Mammary epithelial cell (primary cell): ENCODE results near the gene NCKAP5L.

Experiments
- CTCF ChIP-seq, 2 donors: IDR thresholded peaks in 1 of 2; conservative IDR thresholded peaks in 1 of 2; 2 replicates each; pipeline ENCODE4 v1.5.1; 2011 to 2012; ENCODE audit warnings: inconsistent platforms in 2 of 2, low read length in 2 of 2, mild to moderate bottlenecking in 2 of 2, control low read depth in 1 of 2, low read depth in 1 of 2; ENCODE audit not compliant: insufficient read depth in 1 of 2; ENCODE audit errors: extremely low read depth in 1 of 2
- EZH2 ChIP-seq: IDR thresholded peaks from 2 replicates; pipeline ENCODE4 v1.6.1; 2012; ENCODE audit warnings: low read length, inconsistent platforms, borderline replicate concordance

- TF ChIP-seq CTCF (conservative IDR thresholded peaks at IDR 0.05 in 1 of 2, IDR thresholded peaks at IDR 0.05 in 1 of 2; ENCODE audit: extremely low read depth in 1 of 2, insufficient read depth in 1 of 2, low read depth in 1 of 2, low read length in 2 of 2): no peak
- no peak for TF ChIP-seq EZH2
Observed at GRCh38 chr12:49806877-49807276, 21.3 kb downstream of the NCKAP5L start.
